Hematopoietic multipotent progenitor cell treated with erythropoietin and hydrocortisone succinate and interleukin-3 and kit ligand, for 8 days (in vitro differentiated cells): ENCODE data around the gene DNAJC7.
"Not testable (repeated sequence)": the region's sequence is repeated elsewhere in the genome, so short reads cannot be mapped to it uniquely, and the experiment has no call there.

ENCODE experiments used
- DNase-seq: peaks from one replicate; pipeline ENCODE4 v3.0.0-alpha.2; 2015

DNAJC7 gene

DNA sequence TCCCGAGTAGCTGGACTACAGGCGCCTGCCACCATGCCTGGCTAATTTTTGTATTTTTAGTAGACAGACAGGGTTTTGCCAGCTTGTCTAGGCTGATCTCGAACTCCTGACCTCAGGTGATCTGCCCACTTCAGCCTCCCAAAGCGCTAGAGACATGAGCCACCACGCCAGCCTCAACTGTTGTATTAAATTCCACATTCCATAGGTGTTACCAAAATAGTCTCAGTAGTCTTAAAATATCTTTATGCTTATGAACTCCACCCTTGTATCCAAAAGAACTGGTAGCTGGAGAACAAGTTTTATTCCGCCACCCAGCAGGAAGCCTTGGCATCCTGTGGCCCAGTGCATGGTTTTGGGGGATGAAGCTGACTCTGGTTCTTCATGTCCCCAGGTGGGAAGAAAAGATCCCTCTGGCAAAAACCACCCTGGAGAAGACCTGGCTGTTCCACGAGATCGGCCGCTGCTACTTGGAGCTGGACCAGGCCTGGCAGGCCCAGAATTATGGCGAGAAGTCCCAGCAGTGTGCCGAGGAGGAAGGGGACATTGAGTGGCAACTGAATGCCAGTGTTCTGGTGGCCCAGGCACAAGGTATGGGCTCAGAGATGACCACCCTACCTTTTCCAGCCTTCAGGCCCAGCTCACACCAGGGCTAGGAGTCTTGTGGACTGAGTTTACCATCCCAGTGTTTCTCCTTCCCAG lies 68.3 kb downstream of the DNAJC7 start:
- DNase-seq: no peak

DNA sequence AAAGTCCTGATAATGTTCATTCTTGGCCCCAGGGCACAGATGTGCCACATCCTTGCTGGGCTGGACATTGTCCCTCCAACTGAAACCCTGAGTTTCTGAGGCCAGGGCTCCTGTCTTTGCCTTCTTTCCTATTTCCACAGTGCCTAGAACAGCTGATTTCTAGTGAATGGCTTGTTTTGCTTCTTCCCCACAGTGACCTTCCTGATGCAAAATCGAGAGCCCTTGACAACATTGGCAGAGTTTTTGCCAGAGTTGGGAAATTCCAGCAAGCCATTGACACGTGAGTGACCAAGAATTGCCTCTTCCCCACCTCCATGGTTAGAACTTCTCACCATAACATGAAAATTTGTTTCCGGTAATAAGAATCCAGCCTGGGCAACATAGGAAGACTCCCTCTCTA lies 72.3 kb downstream of the DNAJC7 start:
- DNase-seq: no peak

DNA sequence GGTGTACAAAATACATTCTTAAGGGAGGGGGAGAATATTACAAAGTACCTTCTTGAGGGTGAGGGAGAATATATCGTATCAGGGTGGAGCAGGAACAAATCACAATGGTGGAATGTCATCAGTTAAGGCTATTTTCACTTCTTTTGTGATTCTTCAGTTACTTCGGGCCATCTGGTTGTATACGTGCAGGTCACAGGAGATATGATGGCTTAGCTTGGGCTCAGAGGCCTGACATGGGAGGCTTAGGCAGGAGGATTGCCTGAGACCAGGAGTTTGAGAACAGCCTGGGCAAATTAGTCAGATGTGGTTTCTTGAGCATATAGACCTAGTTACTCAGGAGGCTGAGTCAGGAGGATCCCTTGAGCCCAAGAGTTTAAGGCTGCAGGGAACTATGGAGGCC lies 73.7 kb downstream of the DNAJC7 start:
- DNase-seq: no peak

DNA sequence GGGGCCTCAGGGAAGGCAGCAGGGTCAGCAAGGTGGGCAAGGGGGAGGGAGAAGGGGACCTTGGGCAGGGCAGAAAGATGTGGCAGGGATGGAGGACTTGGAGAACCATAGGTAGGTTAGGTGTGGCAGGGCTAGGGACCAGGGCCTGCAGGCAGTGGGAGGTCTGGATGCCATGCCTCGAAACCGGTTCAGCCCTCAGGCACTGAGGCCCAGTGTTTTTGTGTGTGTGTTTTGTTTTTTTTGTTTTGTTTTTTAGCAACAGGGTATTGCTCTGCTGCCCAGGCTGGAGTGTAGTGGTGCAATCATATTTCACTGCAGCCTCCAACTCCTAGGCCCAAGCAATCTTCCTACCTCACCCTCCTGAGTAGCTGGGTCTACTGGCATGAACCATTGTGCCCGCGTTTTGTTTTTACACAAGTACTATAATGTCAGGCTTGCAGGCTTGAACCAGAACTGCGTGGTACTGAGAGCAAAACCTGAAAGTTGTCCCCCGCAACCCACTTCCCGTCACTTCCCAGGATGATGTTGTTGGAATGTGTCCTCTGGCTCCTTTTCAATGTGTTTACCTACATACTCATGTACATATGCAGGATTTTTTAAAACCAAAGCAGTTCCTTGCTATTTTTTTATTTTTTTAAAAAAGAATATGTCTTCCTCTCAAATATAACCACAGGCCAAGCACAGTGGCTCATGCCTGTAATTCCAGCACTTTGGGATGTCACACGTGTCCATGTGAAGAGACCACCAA lies 74.4 kb downstream of the DNAJC7 start:
- no peak for DNase-seq

DNA sequence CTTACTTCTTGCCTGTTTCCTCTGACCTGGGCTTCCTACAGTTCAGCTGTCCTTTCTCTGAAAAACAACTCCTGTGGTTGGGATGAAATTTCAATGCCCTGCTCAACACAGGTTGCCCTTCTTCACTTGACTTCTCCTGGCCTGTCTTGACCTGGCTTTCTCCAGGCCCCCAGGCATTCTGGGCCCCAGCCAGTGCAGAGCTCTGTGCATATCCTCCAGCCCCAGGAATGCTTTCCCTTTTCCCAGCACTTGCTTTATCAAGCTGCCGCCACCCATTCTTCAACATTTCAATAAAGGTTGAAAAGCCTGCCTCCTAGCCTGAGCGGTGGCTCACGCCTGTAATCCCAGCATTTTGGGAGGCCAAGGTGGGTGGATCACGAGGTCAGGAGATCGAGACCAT lies 76.1 kb downstream of the DNAJC7 start:
- DNase-seq: no peak

DNA sequence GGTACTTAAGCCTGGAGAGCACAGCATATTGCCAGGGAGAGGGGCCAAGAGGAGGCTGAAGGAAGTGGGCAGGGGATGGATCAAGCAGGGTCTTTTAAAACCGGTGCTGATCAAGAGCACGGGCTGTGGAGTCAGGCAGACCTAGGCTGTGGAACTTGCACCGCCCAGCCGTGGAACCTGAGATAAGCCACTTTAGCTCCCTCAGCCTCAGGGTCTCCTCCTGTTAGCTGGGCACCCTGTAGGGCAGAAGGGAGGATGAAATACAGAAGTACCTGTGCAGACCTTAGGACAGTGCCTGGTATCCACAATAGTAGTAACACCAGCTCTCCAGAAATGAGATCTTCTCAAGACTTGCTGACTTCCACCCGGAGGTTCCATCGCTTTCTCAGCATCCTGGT lies 77.5 kb downstream of the DNAJC7 start:
- no peak for DNase-seq

DNA sequence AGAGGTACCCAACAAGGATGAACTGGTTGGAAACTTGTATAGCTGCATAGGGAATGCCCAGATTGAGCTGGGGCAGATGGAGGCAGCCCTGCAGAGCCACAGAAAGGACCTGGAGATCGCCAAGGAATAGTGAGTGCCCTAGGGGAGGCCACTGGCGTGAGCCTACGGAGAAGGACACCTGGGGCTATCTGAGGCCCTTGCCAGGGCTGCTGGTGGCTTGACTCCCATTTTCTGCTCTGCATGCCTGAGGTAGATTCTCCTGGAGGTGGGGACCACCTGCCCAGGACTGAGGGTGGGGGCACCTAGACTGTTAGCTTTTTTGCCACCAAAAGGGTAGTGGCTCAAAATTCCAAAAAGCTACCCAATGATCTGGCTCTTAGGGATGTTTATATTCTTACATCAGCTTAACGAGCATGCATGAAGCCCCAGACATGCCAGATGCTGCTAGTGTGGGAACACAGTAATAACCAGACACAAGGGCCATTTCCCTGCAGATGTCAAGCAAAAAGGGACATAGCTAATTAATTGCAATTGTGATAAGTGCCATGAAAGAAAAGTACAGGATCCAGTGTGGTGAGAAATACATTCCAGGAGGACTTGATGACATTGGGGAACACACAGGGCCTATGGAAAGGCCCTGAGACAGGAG lies 78.1 kb downstream of the DNAJC7 start:
- DNase-seq: no peak

DNA sequence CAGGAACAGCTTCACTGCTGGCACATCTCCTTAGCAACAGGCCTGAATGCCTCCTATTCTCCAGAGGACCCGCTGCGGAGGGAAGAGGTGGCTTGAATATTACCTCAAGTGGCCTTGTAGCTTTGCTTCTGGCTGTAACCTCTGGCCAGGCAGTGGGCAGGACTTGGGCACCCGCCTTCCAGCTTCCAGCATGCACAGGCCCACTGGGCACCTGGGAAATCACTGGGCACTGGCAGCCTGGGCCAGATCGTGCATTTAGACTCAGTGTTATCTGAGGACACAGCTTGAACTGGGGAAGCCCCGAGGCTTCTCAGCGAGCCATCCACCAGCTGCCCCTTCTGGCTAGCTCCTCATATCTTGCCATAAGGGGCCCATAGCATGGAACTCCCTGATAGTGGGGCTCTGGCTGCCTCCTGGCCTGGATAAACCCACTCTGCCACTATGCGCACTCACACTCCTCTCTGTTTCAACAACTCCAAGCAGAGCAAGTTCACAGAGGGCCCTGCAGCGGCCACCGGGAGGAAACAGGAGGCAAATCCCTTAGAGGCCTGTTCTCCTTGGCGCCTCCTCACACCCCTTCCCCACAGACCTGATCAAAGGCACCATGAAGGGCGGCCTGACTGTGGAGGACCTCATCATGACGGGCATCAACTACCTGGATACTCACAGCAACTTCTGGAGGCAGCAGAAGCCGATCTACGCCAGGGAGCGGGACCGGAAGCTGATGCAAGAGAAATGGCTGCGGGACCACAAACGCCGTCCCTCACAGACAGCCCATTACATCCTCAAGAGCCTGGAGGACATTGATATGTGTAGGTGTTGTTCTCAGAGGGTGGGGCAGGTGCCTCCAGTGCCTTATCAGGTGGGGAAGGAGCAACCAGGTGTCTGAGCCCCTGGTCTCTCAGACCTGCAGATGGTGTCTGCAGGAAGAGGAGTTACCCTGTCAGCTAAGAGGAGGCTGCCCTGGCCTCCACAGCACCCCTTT lies 79.0 kb downstream of the DNAJC7 start:
- DNase-seq: peak; percentile 98

DNA sequence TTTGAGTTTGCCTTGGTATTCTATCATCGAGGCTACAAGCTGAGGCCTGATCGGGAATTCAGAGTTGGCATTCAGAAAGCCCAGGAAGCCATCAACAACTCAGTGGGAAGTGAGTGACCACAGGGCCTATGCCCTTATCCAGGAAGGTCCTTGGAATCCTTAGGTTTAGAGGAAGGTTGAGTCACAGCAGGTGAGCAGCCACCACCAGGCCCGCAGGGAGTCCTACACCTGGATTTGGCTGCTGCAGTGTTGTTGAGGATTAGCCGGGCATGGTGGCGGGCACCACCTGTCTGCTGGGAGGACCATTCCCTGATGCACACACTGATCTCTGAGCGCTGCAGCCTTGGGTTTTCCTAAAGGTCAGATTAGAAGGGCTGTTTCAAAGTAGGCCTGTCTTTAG lies 81.6 kb downstream of the DNAJC7 start:
- DNase-seq: no peak

DNA sequence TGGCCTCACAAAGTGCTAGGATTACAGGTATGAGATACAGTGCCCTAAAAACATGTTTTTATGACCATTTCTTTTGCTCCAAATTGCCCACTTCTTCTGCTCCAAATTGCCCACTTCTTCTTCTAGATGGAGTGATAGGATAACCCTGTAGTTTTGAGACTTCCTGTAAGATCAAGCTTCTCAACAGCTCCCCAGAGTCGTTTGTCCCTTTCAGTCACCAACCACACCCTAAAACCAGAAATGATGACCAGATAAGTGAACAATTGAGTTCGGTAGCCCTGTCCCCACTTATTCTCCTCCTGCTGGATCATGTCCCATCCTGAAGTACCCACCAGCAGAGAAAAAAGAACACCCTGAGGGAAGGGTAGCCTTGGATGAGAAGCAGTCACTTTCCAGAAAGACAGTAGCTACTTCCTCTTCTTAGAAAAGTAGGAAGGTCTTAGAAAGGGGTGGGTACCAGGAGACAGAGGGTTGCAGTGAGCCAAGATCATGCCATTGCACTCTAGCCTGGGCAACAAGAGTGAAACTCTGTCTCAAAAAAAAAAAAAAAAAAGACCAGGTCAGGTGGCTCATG lies 84.3 kb downstream of the DNAJC7 start:
- DNase-seq: peak; percentile 81

DNA sequence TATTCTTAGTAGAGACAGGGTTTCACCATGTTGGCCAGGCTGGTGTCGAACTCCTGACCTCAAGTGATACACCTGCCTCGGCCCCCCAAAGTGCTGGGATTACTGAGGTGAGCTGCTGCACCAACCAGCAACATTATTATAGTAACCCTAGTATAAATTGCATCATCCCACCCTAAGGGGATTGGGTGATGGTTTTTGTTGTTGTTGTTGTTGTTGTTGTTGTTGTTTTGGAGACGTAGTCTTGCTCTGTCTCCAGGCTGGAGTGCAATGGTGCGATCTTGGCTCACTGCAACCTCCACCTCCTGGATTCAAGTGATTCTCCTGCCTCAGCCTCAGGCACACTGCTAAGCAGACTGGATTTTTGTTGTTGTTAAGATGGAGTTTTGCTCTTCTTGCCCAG lies 85.5 kb downstream of the DNAJC7 start:
- not testable (repeated sequence) for DNase-seq

DNA sequence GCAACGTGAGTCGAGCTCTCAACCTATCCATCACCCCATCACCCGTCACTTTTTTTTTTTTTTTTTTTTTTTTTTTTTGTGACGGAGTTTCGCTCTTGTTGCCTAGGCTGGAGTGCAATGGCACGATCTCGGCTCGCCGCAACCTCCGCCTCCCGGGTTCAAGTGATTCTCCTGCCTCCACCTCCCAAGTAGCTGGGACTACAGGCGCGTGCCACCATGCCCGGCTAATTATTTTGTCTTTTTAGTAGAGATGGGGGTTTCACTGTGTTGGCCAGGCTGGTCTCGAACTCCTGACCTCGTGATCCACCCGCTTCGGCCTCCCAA lies 86.4 kb downstream of the DNAJC7 start:
- DNase-seq: not testable (repeated sequence)

DNA sequence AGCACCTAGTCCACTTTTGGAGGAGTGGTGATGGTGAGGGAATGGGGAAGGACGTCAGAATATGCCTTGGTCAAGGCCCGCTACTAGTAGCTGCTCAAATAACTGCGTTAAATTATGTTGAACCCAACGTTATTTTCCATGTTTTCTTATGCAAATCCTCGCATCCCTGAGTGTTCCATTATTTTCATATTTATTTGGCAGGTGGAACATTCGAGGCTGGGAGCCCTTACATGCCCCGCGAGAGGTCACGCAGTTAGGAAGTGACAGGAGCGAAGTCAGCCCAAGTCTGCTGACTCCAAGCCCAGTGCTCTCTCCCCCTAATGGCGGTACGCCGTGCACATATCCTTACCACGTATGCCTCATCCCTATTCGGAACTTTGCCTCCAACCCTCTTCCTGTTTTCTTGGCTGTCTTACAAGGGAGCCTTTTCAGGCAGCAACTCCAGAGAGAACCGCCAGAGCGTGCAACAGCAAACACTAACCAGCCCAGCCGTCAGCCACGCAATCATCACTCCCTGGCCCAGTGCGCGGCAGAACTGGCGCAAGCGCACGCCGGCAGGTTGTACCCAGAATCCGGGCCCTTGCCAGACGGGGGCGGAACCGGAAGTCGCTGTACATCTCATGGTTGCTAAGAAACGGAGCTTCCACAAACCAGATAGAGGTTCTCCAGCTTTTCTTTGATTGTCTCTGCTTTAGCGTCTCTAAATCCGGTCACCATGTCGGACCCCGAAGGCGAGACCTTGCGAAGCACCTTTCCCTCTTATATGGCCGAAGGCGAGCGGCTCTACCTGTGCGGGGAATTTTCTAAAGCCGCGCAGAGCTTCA lies 87.0 kb downstream of the DNAJC7 start, which contains the start of gene ODAD4:
Gene ODAD4 (plus strand): TSS at position 609 of the 824 bp plus-strand sequence. CDS start 107 bp downstream, at position 716.
- peak; percentile 97 for DNase-seq

DNA sequence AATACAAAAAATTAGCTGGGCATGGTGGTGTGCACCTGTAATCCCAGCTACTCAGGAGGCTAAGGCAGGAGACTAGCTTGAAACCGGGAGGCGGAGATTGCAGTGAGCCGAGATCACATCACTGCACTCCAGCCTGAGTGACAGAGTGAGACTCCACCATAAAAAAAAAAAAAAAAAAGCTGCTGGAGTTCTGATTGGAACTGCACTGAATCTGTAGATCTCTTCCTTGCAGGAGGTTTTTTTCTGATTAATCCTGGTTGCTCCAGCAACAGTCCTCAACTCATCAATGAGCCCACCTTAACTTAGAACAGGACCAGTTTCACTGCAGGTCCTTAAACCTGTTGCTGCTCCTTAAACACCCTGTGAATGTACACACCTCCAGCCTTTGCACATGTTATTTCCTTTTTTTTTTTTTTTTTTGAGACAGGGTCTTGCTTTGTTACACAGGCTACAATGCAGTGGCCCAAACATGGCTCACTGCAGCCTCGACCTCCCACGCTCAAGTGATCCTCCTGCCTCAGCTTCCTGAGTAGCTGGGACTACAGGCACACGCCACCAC lies 88.5 kb downstream of the DNAJC7 start:
- DNase-seq: no peak
